Caco-2 (cell line): ENCODE data around the gene TRPC5OS. TPM values are rescaled to one million over a fixed set of nuclear protein-coding genes. Genes with fewer than 3 reads are reported as not detected.

Source experiments
- BruUV-seq: library from RNA; stranded (reverse); fragments of 400-500 nt; replicated peaks from 2 replicates; lab custom pipeline; 2021; lab: Mats Ljungman, UMichigan
- CTCF ChIA-PET: fragments of 300-600 bp; sonication (Branson Sonifier 250); formaldehyde crosslinking; loops from one replicate; lab custom pipeline; 2022; ENCODE audit warnings: antibody characterized with exemption; lab: Charles Lee
- POLR2A ChIA-PET: fragments of 300-600 bp; sonication (Branson Sonifier 250); formaldehyde crosslinking; loops from one replicate; lab custom pipeline; 2022; ENCODE audit warnings: antibody characterized with exemption; lab: Charles Lee
- DNase-seq, 2 experiments: peaks; one replicate each; pipeline versions ENCODE4 v3.0.0 to v3.0.0-alpha.2; 2020 to 2022
- H3K27me3 ChIP-seq: replicated peaks from 2 replicates; pipeline ENCODE4 v1.6.0; 2011; ENCODE audit warnings: low read length; ENCODE audit not compliant: control insufficient read depth, insufficient read depth
- H3K36me3 ChIP-seq: 2 replicates; pipeline ENCODE4 v1.5.1; 2011; ENCODE audit warnings: low read length; ENCODE audit not compliant: control insufficient read depth, insufficient read depth
- H3K4me1 ChIP-seq: fragments of 250-450 bp; sonication (Bioruptor Pico); 2 replicates; pipeline ENCODE4 v1.5.1; 2020; ENCODE audit warnings: mild to moderate bottlenecking
- H3K4me3 ChIP-seq: 2 replicates; pipeline ENCODE4 v1.5.1; 2011; ENCODE audit warnings: low read depth, mild to moderate bottlenecking, control low read depth, low read length
- H3K9me3 ChIP-seq: fragments of 250-450 bp; sonication (Bioruptor Pico); 2 replicates; pipeline ENCODE4 v1.5.1; 2020; ENCODE audit warnings: mild to moderate bottlenecking, moderate library complexity
- H3K27ac Mint-ChIP-seq: one replicate; pipeline ENCODE4 v1.8.0; 2022; ENCODE audit warnings: mixed read lengths; ENCODE audit not compliant: unreplicated experiment
- H3K27me3 Mint-ChIP-seq: one replicate; pipeline ENCODE4 v1.8.0; 2022; ENCODE audit warnings: mixed read lengths; ENCODE audit not compliant: insufficient read depth, unreplicated experiment
- H3K36me3 Mint-ChIP-seq: one replicate; pipeline ENCODE4 v1.8.0; 2022; ENCODE audit warnings: mild to moderate bottlenecking, mixed read lengths; ENCODE audit not compliant: insufficient read depth, unreplicated experiment
- H3K4me1 Mint-ChIP-seq: one replicate; pipeline ENCODE4 v1.8.0; 2022; ENCODE audit warnings: low read depth, mixed read lengths; ENCODE audit not compliant: unreplicated experiment
- H3K4me3 Mint-ChIP-seq: one replicate; pipeline ENCODE4 v1.8.0; 2022; ENCODE audit warnings: mild to moderate bottlenecking, moderate library complexity, mixed read lengths; ENCODE audit not compliant: unreplicated experiment
- H3K9me3 Mint-ChIP-seq: one replicate; pipeline ENCODE4 v1.8.0; 2022; ENCODE audit warnings: mixed read lengths; ENCODE audit not compliant: unreplicated experiment
- intact Hi-C: fragments of 100-400 bp; cut with micrococcal nuclease; formaldehyde crosslinking; loops from one replicate; pipeline ENCODE4 v1.10.0; 2022; ENCODE audit not compliant: unreplicated experiment
- total RNA-seq: library from RNA; stranded (reverse); gene quantifications from 2 replicates; pipeline ENCODE4 v1.2.3, GENCODE V29; 2022
- TF ChIP-seq, protein P1 (sequence below), 2 experiments: fragments of 200-600 bp in 1 of 2; IDR thresholded peaks; 1 replicate in 1 of 2; 2 replicates in 1 of 2; pipeline versions ENCODE4 v1.5.1 to v1.8.0; 2011 to 2022; ENCODE audit warnings: antibody characterized with exemption in 1 of 2, control low read depth in 1 of 2, inconsistent platforms in 1 of 2, low read depth in 1 of 2, low read length in 1 of 2, mild to moderate bottlenecking in 1 of 2, moderate library complexity in 1 of 2; ENCODE audit not compliant: insufficient read depth in 1 of 2, severe bottlenecking in 1 of 2, unreplicated experiment in 1 of 2

TRPC5OS gene
- total RNA-seq, 1 experiment from 2014 or later, result not detected

DNA sequence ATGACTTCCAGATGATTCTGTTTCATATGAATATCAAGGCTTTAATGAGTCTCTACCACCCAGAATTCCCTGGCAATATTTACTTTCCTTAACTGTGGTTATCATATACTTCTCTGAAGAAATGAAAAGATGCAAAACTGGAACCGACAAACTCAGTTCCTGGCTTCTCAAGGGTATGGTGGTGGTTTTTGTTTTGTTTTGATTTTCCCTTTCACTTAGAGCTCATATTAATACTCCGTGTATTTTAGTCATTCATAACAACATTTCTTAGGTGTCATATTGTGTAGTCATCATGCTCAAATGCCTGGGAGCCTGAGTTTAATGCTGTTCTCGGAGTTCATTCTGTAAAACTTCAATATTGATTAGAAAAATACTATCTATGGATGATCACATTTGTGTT is 665 bp downstream of the TRPC5OS start:
- H3K27ac Mint-ChIP-seq, result no peak overlapping the region

DNA sequence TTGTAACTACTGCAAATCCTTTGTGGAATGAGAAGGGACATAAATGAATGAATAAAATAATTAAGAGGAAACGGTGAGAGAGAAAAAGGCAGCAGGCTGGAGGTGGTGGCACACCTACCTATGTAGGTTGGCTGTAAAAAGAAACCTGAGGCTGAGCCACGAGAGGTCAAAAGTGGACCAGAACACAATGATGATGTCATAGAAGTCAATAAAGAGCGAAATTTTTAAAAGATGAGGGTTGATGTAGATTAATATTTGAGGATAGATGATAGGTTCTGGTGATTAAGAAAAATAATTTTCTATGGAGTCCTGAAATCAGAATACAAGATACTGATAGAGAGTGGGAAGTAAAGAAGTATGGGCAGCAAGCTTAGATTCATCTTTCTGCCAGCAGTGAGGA is 1.7 kb downstream of the TRPC5OS start:
- Mint-ChIP-seq H3K36me3 (no peaks in the 10 kb centered on the region), H3K9me3 (no peaks in the 10 kb centered on the region), H3K4me3 (no peak overlapping the region), H3K4me1 (no peaks in the 10 kb centered on the region), H3K27me3 (peaks cover 4% of the 10 kb centered on the region), H3K27ac (no peak overlapping the region)
- ChIA-PET POLR2A (no interaction called here), CTCF (no interaction called here)
- Histone ChIP-seq H3K4me1 (no peaks in the 10 kb centered on the region), H3K4me3 (no peak overlapping the region), H3K9me3 (no peaks in the 10 kb centered on the region), H3K36me3 (no peaks in the 10 kb centered on the region), H3K27me3 (no peaks in the 10 kb centered on the region)
- no TSS peak for BruUV-seq
- intact Hi-C loops, result no loop called here
- TF ChIP-seq, protein P1, sequence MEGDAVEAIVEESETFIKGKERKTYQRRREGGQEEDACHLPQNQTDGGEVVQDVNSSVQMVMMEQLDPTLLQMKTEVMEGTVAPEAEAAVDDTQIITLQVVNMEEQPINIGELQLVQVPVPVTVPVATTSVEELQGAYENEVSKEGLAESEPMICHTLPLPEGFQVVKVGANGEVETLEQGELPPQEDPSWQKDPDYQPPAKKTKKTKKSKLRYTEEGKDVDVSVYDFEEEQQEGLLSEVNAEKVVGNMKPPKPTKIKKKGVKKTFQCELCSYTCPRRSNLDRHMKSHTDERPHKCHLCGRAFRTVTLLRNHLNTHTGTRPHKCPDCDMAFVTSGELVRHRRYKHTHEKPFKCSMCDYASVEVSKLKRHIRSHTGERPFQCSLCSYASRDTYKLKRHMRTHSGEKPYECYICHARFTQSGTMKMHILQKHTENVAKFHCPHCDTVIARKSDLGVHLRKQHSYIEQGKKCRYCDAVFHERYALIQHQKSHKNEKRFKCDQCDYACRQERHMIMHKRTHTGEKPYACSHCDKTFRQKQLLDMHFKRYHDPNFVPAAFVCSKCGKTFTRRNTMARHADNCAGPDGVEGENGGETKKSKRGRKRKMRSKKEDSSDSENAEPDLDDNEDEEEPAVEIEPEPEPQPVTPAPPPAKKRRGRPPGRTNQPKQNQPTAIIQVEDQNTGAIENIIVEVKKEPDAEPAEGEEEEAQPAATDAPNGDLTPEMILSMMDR (IDR thresholded peaks at IDR 0.05; ENCODE audit: insufficient read depth in 1 of 2, low read depth in 1 of 2, low read length in 1 of 2, severe bottlenecking in 1 of 2, unreplicated experiment in 1 of 2), result no peak
- no peak for DNase-seq

More for the DNA sequence above, 665 bp downstream of the TRPC5OS start:
- Histone ChIP-seq H3K27me3 (no peaks in the 10 kb centered on the region), H3K36me3 (no peaks in the 10 kb centered on the region), H3K4me3 (no peak overlapping the region), H3K4me1 (no peaks in the 10 kb centered on the region), H3K9me3 (no peaks in the 10 kb centered on the region)
- intact Hi-C loops, result no loop called here
- TF ChIP-seq, protein P1 (IDR thresholded peaks at IDR 0.05; ENCODE audit: insufficient read depth in 1 of 2, low read depth in 1 of 2, low read length in 1 of 2, severe bottlenecking in 1 of 2, unreplicated experiment in 1 of 2), result no peak
- Mint-ChIP-seq H3K36me3 (no peaks in the 10 kb centered on the region), H3K4me1 (no peaks in the 10 kb centered on the region), H3K4me3 (no peak overlapping the region), H3K27me3 (peaks cover 4% of the 10 kb centered on the region), H3K9me3 (no peaks in the 10 kb centered on the region)
- ChIA-PET CTCF (no interaction called here), POLR2A (no interaction called here)
- BruUV-seq, result no TSS peak
- no peak for DNase-seq

DNA sequence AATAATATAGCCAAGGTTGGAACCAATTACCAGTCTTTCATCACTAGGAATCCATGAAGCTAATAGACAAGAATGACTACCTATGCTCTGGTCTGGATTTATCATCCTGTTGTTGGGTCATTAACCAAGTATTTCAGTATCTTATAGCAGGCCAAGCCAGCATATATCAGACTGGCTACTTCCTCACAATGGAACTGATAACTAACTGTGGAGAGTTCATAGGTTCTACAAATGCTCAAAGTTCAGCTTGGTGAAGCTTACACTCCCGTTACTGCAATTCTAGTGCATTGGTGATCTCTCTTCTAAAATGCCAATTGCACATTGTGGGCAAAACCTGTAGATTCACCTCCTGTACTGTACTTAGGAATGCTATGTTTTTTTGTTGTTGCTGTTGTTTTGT is 4.8 kb downstream of the TRPC5OS start:
- peaks cover 4% of the 10 kb centered on the region for H3K27me3 Mint-ChIP-seq
- no peak overlapping the region for H3K4me3 ChIP-seq
- DNase-seq, result no peak
- BruUV-seq, result no TSS peak
- intact Hi-C loops, result no loop called here
- H3K27me3 ChIP-seq, result no peaks in the 10 kb centered on the region
- H3K4me3 Mint-ChIP-seq, result no peak overlapping the region
- POLR2A ChIA-PET, result no interaction called here
- TF ChIP-seq, protein P1 (IDR thresholded peaks at IDR 0.05; ENCODE audit: insufficient read depth in 1 of 2, low read depth in 1 of 2, low read length in 1 of 2, severe bottlenecking in 1 of 2, unreplicated experiment in 1 of 2), result no peak
- CTCF ChIA-PET, result no interaction called here
- no peaks in the 10 kb centered on the region for H3K36me3 Mint-ChIP-seq
- H3K27ac Mint-ChIP-seq, result no peak overlapping the region
- H3K9me3 ChIP-seq, result no peaks in the 10 kb centered on the region
- no peaks in the 10 kb centered on the region for H3K36me3 ChIP-seq
- no peaks in the 10 kb centered on the region for H3K4me1 ChIP-seq
- no peaks in the 10 kb centered on the region for H3K9me3 Mint-ChIP-seq
- no peaks in the 10 kb centered on the region for H3K4me1 Mint-ChIP-seq
